Spleen (tissue), 7 donors: Measurements from ENCODE around the gene MYL6B.

ENCODE experiments used
- CTCF ChIP-seq, 11 experiments: fragments of 200-600 bp in 7 of 11; fragments of 450-650 bp in 4 of 11; sonication (generic) in 4 of 11; IDR thresholded peaks in 8 of 11; conservative IDR thresholded peaks in 3 of 11; 1 replicate in 7 of 11; 2 replicates in 4 of 11; pipeline versions ENCODE4 v1.4.0 to v1.8.0; 2016 to 2021; ENCODE audit warnings: antibody characterized with exemption in 11 of 11, inconsistent platforms in 4 of 11, mild to moderate bottlenecking in 1 of 11
- POLR2A ChIP-seq, 3 donors: fragments of 450-650 bp; IDR thresholded peaks; one replicate each; pipeline ENCODE4 v1.5.1; 2017; ENCODE audit warnings: antibody characterized with exemption in 3 of 3, mild to moderate bottlenecking in 1 of 3
- POLR2AphosphoS5 ChIP-seq, 3 donors: sonication (generic); formaldehyde crosslinking; IDR thresholded peaks; one replicate each; pipeline ENCODE4 v1.5.1; 2017; ENCODE audit warnings: antibody characterized with exemption in 3 of 3
- donor health status: DM: no; HTN: no; CAD: no; lungs with moderate emphysema.
- donor health status: DM: no; HTN: no; CAD: no.
- donor health status: DM: no; HTN: no; CAD: no.

DNA sequence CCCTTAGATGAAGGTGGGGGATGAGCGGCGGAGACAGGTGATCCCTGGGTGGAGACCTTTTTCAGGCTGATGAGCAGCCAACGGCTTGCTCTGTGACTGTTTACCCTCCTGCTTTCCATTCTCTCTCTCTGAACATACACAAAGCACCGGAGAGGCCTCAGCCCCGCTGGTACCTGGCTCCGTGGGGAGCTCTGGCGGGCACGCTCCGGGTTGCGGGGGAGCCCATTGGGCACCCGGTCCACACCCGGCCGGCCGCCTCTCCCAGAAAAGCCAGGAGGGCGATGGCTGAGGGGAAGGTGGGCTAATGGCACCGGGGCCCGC is 36.4 kb downstream of the MYL6B start:
- TF ChIP-seq CTCF (IDR thresholded peaks at IDR 0.05 in 8 of 11, conservative IDR thresholded peaks at IDR 0.05 in 3 of 11), result no peak
- no peak for TF ChIP-seq POLR2A (IDR thresholded peaks at IDR 0.05)
- TF ChIP-seq POLR2AphosphoS5 (IDR thresholded peaks at IDR 0.05), result no peak
